GM06990 (cell line): Measurements from ENCODE around the gene TXLNB.

ENCODE experiments used
- DNase-seq: peaks from one replicate; pipeline ENCODE4 v3.0.0-alpha.2; 2011; ENCODE audit not compliant: insufficient read length; ENCODE audit errors: extremely low read depth
- H3K27me3 ChIP-seq: replicated peaks from 2 replicates; pipeline ENCODE4 v1.6.0; 2011; ENCODE audit warnings: low read length; ENCODE audit not compliant: control insufficient read depth, insufficient read depth
- H3K36me3 ChIP-seq: 2 replicates; pipeline ENCODE4 v1.5.1; 2011; ENCODE audit warnings: low read length; ENCODE audit not compliant: control insufficient read depth, insufficient read depth
- H3K4me3 ChIP-seq: replicated peaks from 2 replicates; pipeline ENCODE4 v1.5.1; 2011; ENCODE audit warnings: low read depth, mild to moderate bottlenecking, control low read depth, low read length
- CTCF ChIP-seq: IDR thresholded peaks from 2 replicates; pipeline ENCODE4 v1.5.1; 2011; ENCODE audit warnings: low read length, control low read depth, mild to moderate bottlenecking, inconsistent platforms; ENCODE audit not compliant: insufficient read depth, poor library complexity, severe bottlenecking

Gene TXLNB

GRCh38 chr6:139243536-139243935 is 48.3 kb downstream of the TXLNB start:
- TF ChIP-seq CTCF = no peak
- no peaks in the 10 kb centered on the region for H3K36me3 ChIP-seq
- no peaks in the 10 kb centered on the region; the same call in 1 of the 2 replicates for H3K27me3 ChIP-seq
- H3K4me3 ChIP-seq = no peak overlapping the region
- no peak for DNase-seq

GRCh38 chr6:139242457-139243240 is 49.1 kb downstream of the TXLNB start:
- H3K36me3 ChIP-seq = no peaks in the 10 kb centered on the region
- no peaks in the 10 kb centered on the region; the same call in 1 of the 2 replicates for H3K27me3 ChIP-seq
- H3K4me3 ChIP-seq = no peak overlapping the region
- DNase-seq = no peak
- no peak for TF ChIP-seq CTCF

GRCh38 chr6:139240161-139241010 is 51.4 kb downstream of the TXLNB start:
- Histone ChIP-seq H3K36me3 (no peaks in the 10 kb centered on the region), H3K27me3 (no peaks in the 10 kb centered on the region; the same call in 1 of the 2 replicates), H3K4me3 (no peak overlapping the region)
- DNase-seq = no peak
- no peak for TF ChIP-seq CTCF

GRCh38 chr6:139239064-139239463 is 52.7 kb downstream of the TXLNB start:
- H3K27me3 ChIP-seq = no peaks in the 10 kb centered on the region; the same call in 1 of the 2 replicates
- no peak for TF ChIP-seq CTCF
- DNase-seq = no peak
- H3K36me3 ChIP-seq = no peaks in the 10 kb centered on the region
- no peak overlapping the region for H3K4me3 ChIP-seq

GRCh38 chr6:139236105-139236504 is 55.7 kb downstream of the TXLNB start:
- DNase-seq = no peak
- Histone ChIP-seq H3K27me3 (no peaks in the 10 kb centered on the region), H3K36me3 (no peaks in the 10 kb centered on the region), H3K4me3 (no peak overlapping the region)
- no peak for TF ChIP-seq CTCF
